B cell (primary cell): ENCODE data around the gene TMEM81. TPM values are rescaled to one million over a fixed set of nuclear protein-coding genes. Genes with fewer than 3 reads are reported as not detected.

Experiments used
- ATAC-seq: fragments of 200-7000 bp; cut with Tn5 transposase; one replicate; pipeline ENCODE4 v1.10.0; 2021; ENCODE audit warnings: low read depth, mild to moderate bottlenecking, moderate number of reproducible peaks, moderate library complexity
- CTCF ChIA-PET: fragments of 350-600 bp; sonication (Branson Sonifier 250); formaldehyde crosslinking; loops from one replicate; lab custom pipeline; 2021; ENCODE audit warnings: antibody characterized with exemption, inconsistent platforms; lab: Charles Lee
- POLR2A ChIA-PET: fragments of 350-600 bp; sonication (Branson Sonifier 250); formaldehyde crosslinking; loops from one replicate; lab custom pipeline; 2021; ENCODE audit warnings: antibody characterized with exemption; lab: Charles Lee
- DNase-seq: peaks from one replicate; pipeline ENCODE4 v3.0.0; 2013
- H2AFZ ChIP-seq: 2 replicates; pipeline ENCODE4 v1.6.1; 2012; ENCODE audit warnings: mild to moderate bottlenecking, low read depth, low read length; ENCODE audit not compliant: insufficient read depth, poor library complexity, severe bottlenecking
- H3K27ac ChIP-seq, 2 donors: 1 replicate in 1 of 2; 2 replicates in 1 of 2; pipeline ENCODE4 v1.5.1; 2012 to 2013; ENCODE audit warnings: low read length in 2 of 2, mild to moderate bottlenecking in 2 of 2, moderate library complexity in 1 of 2
- H3K27me3 ChIP-seq, 4 experiments: fragments of 200-600 bp in 1 of 4; sonication (generic) in 1 of 4; replicated peaks in 1 of 4; 1 replicate in 2 of 4; 2 replicates in 2 of 4; pipeline versions ENCODE4 v1.6.1 to v1.7.0; 2013 to 2016; ENCODE audit warnings: low read length in 3 of 4, mild to moderate bottlenecking in 2 of 4, mixed read lengths in 1 of 4, moderate library complexity in 1 of 4; ENCODE audit not compliant: insufficient read depth in 4 of 4, control insufficient read depth in 3 of 4; ENCODE audit errors: control extremely low read depth in 1 of 4
- H3K36me3 ChIP-seq, 2 experiments: replicated peaks in 1 of 2; 1 replicate in 1 of 2; 2 replicates in 1 of 2; pipeline versions ENCODE4 v1.6.1 to v1.7.1; 2013; ENCODE audit warnings: low read length in 1 of 2; ENCODE audit not compliant: insufficient read depth in 2 of 2, control insufficient read depth in 1 of 2; ENCODE audit errors: control extremely low read depth in 1 of 2, extremely low read depth in 1 of 2
- H3K4me1 ChIP-seq, 2 donors: fragments of 200-600 bp in 1 of 2; sonication (generic) in 1 of 2; 1 replicate in 1 of 2; 2 replicates in 1 of 2; pipeline versions ENCODE4 v1.5.1 to v1.6.1; 2013 to 2017; ENCODE audit warnings: low read length in 2 of 2; ENCODE audit not compliant: control insufficient read depth in 2 of 2, insufficient read depth in 2 of 2
- H3K4me2 ChIP-seq: replicated peaks from 2 replicates; pipeline ENCODE3; 2012; ENCODE audit warnings: mild to moderate bottlenecking, low read depth, low read length; ENCODE audit not compliant: poor library complexity, severe bottlenecking
- H3K4me3 ChIP-seq, 5 experiments: fragments of 200-600 bp in 1 of 5; sonication (generic) in 1 of 5; 1 replicate in 3 of 5; 2 replicates in 2 of 5; pipeline versions ENCODE4 v1.5.1 to v1.7.0; 2011 to 2016; ENCODE audit warnings: low read length in 4 of 5, mild to moderate bottlenecking in 4 of 5, low read depth in 2 of 5, control low read depth in 1 of 5, moderate library complexity in 1 of 5; ENCODE audit not compliant: insufficient read depth in 1 of 5; ENCODE audit errors: control extremely low read depth in 1 of 5, extremely low read depth in 1 of 5
- H3K79me2 ChIP-seq: fragments of 200-600 bp; sonication (generic); one replicate; pipeline ENCODE4 v1.6.0; 2016; ENCODE audit warnings: low read length; ENCODE audit not compliant: control insufficient read depth, insufficient read depth
- H3K9ac ChIP-seq: fragments of 200-600 bp; sonication (generic); 2 replicates; pipeline ENCODE4 v1.6.1; 2017; ENCODE audit warnings: mild to moderate bottlenecking, low read length, moderate library complexity
- H3K9me3 ChIP-seq, 3 donors: one replicate each; pipeline versions ENCODE4 v1.6.1 to v1.7.1; 2013; ENCODE audit warnings: low read length in 2 of 3; ENCODE audit not compliant: control insufficient read depth in 2 of 3, insufficient read depth in 1 of 3; ENCODE audit errors: control extremely low read depth in 1 of 3
- H4K20me1 ChIP-seq: 2 replicates; pipeline ENCODE4 v1.6.0; 2012; ENCODE audit warnings: mild to moderate bottlenecking, low read length; ENCODE audit not compliant: insufficient read depth, control insufficient read depth, poor library complexity, severe bottlenecking
- H3K27ac Mint-ChIP-seq: one replicate; pipeline ENCODE4 v1.8.0; 2021; ENCODE audit warnings: mixed read lengths
- H3K27me3 Mint-ChIP-seq: one replicate; pipeline ENCODE4 v1.8.0; 2021; ENCODE audit warnings: mixed read lengths
- H3K4me1 Mint-ChIP-seq: one replicate; pipeline ENCODE4 v1.8.0; 2021; ENCODE audit warnings: mixed read lengths
- H3K4me3 Mint-ChIP-seq: one replicate; pipeline ENCODE4 v1.8.0; 2021; ENCODE audit warnings: mixed read lengths
- H3K9me3 Mint-ChIP-seq: one replicate; pipeline ENCODE4 v1.8.0; 2022; ENCODE audit warnings: mixed read lengths; ENCODE audit not compliant: insufficient read depth
- EZH2 ChIP-seq: IDR thresholded peaks from 2 replicates; pipeline ENCODE4 v1.6.1; 2012; ENCODE audit warnings: borderline replicate concordance, low read depth, mild to moderate bottlenecking, moderate library complexity, low read length; ENCODE audit not compliant: insufficient read depth, poor library complexity, severe bottlenecking
- WGBS: methylation state at CpG from one replicate; pipeline ENCODE4 v1.1.5; 2013; ENCODE audit warnings: missing lambda C conversion rate; ENCODE audit not compliant: insufficient coverage; 5-methylcytosine and 5-hydroxymethylcytosine counted together
- intact Hi-C: fragments of 100-400 bp; cut with micrococcal nuclease; formaldehyde crosslinking; loops from one replicate; pipeline ENCODE4 v1.10.0; 2022
- polyA plus RNA-seq: library from polyadenylated mRNA; depleted of rRNA; stranded (reverse); fragments of >200 nt; gene quantifications from 2 replicates; pipeline ENCODE4 v1.2.3, GENCODE V29; 2012
- total RNA-seq, 2 donors: library from RNA; stranded (reverse); fragments of 120-200 nt in 1 of 2; gene quantifications; 1 replicate in 1 of 2; 2 replicates in 1 of 2; pipeline versions ENCODE4 v1.2.3 to v1.2.4, GENCODE V29; 2013 to 2022
- TF ChIP-seq, protein P1 (sequence below): fragments of 200-600 bp; IDR thresholded peaks from one replicate; pipeline ENCODE4 v1.8.0; 2022; ENCODE audit warnings: antibody characterized with exemption, mild to moderate bottlenecking

TMEM81 gene
- total and polyA plus RNA-seq, 2 donors (not counting 1 experiment from before 2014, with no cell fraction given) = 3.0 to 6.2 TPM

GRCh38 chr1:205067031-205067430 is 17.2 kb downstream of the TMEM81 start:
- TF ChIP-seq, protein P1, sequence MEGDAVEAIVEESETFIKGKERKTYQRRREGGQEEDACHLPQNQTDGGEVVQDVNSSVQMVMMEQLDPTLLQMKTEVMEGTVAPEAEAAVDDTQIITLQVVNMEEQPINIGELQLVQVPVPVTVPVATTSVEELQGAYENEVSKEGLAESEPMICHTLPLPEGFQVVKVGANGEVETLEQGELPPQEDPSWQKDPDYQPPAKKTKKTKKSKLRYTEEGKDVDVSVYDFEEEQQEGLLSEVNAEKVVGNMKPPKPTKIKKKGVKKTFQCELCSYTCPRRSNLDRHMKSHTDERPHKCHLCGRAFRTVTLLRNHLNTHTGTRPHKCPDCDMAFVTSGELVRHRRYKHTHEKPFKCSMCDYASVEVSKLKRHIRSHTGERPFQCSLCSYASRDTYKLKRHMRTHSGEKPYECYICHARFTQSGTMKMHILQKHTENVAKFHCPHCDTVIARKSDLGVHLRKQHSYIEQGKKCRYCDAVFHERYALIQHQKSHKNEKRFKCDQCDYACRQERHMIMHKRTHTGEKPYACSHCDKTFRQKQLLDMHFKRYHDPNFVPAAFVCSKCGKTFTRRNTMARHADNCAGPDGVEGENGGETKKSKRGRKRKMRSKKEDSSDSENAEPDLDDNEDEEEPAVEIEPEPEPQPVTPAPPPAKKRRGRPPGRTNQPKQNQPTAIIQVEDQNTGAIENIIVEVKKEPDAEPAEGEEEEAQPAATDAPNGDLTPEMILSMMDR = no peak
- no peak for TF ChIP-seq EZH2
- H2AFZ ChIP-seq = no peak overlapping the region
- WGBS = 98% methylated on average over 6 of the region's 6 CpGs
- H3K79me2 ChIP-seq = no peaks in the 10 kb centered on the region
- intact Hi-C loops = no loop called here
- H3K4me2 ChIP-seq = no peak overlapping the region
- ATAC-seq = no peak
- H3K36me3 ChIP-seq = no peaks in the 10 kb centered on the region
- Mint-ChIP-seq H3K4me1 (no peaks in the 10 kb centered on the region), H3K9me3 (no peaks in the 10 kb centered on the region), H3K27me3 (no peaks in the 10 kb centered on the region), H3K4me3 (no peak overlapping the region), H3K27ac (no peak overlapping the region)
- ChIA-PET POLR2A (no interaction called here), CTCF (no interaction called here)
- no peaks in the 10 kb centered on the region for H4K20me1 ChIP-seq
- no peak overlapping the region for H3K4me3 ChIP-seq
- no peak for DNase-seq
- no peaks in the 10 kb centered on the region for H3K9me3 ChIP-seq
- H3K9ac ChIP-seq = no peak overlapping the region
- H3K4me1 ChIP-seq = no peaks in the 10 kb centered on the region
- H3K27ac ChIP-seq = no peak overlapping the region
- no peaks in the 10 kb centered on the region for H3K27me3 ChIP-seq

DNA sequence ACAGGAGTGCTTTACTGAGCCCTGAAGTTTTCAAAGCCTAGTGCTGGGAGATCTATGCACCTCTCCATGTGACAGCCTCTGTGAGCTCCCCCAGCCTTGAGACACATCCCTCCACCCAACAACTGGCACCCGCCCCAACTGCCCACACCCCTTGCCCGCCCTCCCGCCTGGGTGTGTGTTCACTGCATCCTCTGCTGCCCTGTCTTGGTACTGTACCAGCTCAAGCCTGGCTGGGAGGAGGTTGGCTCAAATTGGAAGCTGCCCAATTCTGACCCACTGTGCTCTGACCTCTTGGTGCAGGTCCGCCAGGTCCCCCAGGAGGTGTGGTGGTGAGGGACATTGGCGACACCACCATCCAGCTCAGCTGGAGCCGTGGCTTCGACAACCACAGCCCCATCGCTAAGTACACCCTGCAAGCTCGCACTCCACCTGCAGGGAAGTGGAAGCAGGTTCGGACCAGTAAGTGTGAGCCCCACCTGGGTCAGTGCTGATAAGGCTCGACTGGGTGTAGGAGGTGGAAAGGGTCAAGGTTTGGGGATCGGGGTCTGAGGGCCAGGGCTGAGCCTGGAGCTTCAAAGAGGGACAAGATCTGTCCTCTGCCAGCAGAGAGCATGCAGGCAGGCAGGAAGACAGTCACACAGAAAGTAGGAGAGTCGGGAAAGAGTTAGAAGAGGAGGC is 18.0 kb downstream of the TMEM81 start:
- Histone ChIP-seq H3K4me2 (no peak overlapping the region), H4K20me1 (no peaks in the 10 kb centered on the region), H3K4me3 (no peak overlapping the region), H2AFZ (no peak overlapping the region), H3K36me3 (no peaks in the 10 kb centered on the region), H3K27me3 (no peaks in the 10 kb centered on the region), H3K27ac (no peak overlapping the region), H3K9ac (no peak overlapping the region), H3K4me1 (peaks cover 0 to 5% of the 10 kb centered on the region in 2 donors), H3K9me3 (no peaks in the 10 kb centered on the region), H3K79me2 (no peaks in the 10 kb centered on the region)
- TF ChIP-seq, protein P1 = no peak
- TF ChIP-seq EZH2 = no peak
- ATAC-seq (no peak), DNase-seq (no peak)
- Mint-ChIP-seq H3K27ac (no peak overlapping the region), H3K27me3 (no peaks in the 10 kb centered on the region), H3K9me3 (no peaks in the 10 kb centered on the region), H3K4me1 (no peaks in the 10 kb centered on the region), H3K4me3 (no peak overlapping the region)
- ChIA-PET CTCF (interaction anchor here (1.1 kb wide), 1 partner anchor 189 kb away, joined by 3 read pairs; no protein-coding TSS in a partner anchor), POLR2A (no interaction called here)
- intact Hi-C loops = no loop called here
- 85% methylated on average over 13 of the region's 13 CpGs for WGBS
